Measurements from ENCODE around the gene GPR55. TPM values are rescaled to one million over a fixed set of nuclear protein-coding genes. Genes with fewer than 3 reads are reported as not detected.

The GPR55 gene
- total RNA-seq, 1 experiment from 2014 or later = not detected

DNA sequence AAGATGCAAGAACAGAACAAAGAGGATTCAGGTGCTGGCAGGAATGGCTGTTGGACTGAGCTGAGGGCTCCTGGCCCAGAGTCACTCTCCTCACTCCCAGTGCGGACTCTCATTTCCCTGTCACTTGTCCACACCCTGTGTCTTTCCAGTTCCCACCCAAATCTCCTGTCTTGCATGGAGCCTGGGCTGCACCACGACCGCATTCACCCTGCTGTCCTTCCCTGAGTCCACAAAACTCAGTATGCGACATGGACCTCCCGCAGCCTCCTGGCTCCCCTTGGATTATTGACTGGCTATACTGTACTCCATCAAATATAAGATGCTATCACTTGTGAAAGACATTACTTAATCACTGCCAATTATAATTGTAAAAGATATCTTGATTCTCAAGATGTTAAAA is 62.8 kb downstream of the GPR55 start:
- TF ChIP-seq, protein P1, sequence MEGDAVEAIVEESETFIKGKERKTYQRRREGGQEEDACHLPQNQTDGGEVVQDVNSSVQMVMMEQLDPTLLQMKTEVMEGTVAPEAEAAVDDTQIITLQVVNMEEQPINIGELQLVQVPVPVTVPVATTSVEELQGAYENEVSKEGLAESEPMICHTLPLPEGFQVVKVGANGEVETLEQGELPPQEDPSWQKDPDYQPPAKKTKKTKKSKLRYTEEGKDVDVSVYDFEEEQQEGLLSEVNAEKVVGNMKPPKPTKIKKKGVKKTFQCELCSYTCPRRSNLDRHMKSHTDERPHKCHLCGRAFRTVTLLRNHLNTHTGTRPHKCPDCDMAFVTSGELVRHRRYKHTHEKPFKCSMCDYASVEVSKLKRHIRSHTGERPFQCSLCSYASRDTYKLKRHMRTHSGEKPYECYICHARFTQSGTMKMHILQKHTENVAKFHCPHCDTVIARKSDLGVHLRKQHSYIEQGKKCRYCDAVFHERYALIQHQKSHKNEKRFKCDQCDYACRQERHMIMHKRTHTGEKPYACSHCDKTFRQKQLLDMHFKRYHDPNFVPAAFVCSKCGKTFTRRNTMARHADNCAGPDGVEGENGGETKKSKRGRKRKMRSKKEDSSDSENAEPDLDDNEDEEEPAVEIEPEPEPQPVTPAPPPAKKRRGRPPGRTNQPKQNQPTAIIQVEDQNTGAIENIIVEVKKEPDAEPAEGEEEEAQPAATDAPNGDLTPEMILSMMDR (IDR thresholded peaks at IDR 0.05; ENCODE audit: insufficient read depth in 1 of 2, low read depth in 1 of 2, low read length in 1 of 2, severe bottlenecking in 1 of 2, unreplicated experiment in 1 of 2) = no peak
- Histone ChIP-seq H3K9me3 (no peaks in the 10 kb centered on the region), H3K27me3 (replicated peaks; ENCODE audit: control insufficient read depth, insufficient read depth, low read length) (no peaks in the 10 kb centered on the region), H3K4me1 (0 out of 2 replicates have a peak, but pooled peaks cover 4% of the 10 kb centered on the region), H3K4me3 (ENCODE audit: low read depth, low read length) (no peak overlapping the region), H3K36me3 (ENCODE audit: control insufficient read depth, insufficient read depth, low read length) (no peaks in the 10 kb centered on the region)
- DNase-seq = no peak
- peaks cover 7% of the 10 kb centered on the region for H3K4me1 Mint-ChIP-seq (ENCODE audit: low read depth, unreplicated experiment)
- POLR2A ChIA-PET = no interaction called here
- no peak overlapping the region for H3K4me3 Mint-ChIP-seq (ENCODE audit: unreplicated experiment)
- no peaks in the 10 kb centered on the region for H3K36me3 Mint-ChIP-seq (ENCODE audit: insufficient read depth, unreplicated experiment)
- H3K9me3 Mint-ChIP-seq (ENCODE audit: unreplicated experiment) = no peaks in the 10 kb centered on the region
- no peak overlapping the region for H3K27ac Mint-ChIP-seq (ENCODE audit: unreplicated experiment)
- intact Hi-C loops (cut with micrococcal nuclease; ENCODE audit: unreplicated experiment) = no loop called here
- BruUV-seq (replicated peaks) = no TSS peak
- H3K27me3 Mint-ChIP-seq (ENCODE audit: insufficient read depth, unreplicated experiment) = peaks cover 4% of the 10 kb centered on the region
- CTCF ChIA-PET = interaction anchor here (0.7 kb wide), 1 partner anchor 38 kb away, joined by 3 read pairs; no protein-coding TSS in a partner anchor

GRCh38 chr2:230861552-230862255 is 63.3 kb downstream of the GPR55 start:
- intact Hi-C loops (cut with micrococcal nuclease; ENCODE audit: unreplicated experiment) = no loop called here
- POLR2A ChIA-PET = no interaction called here
- no TSS peak for BruUV-seq (replicated peaks)

More at GRCh38 chr2:230861552-230862255, 63.3 kb downstream of the GPR55 start:
- H3K27ac Mint-ChIP-seq (ENCODE audit: unreplicated experiment) = no peak overlapping the region
- Histone ChIP-seq H3K36me3 (ENCODE audit: control insufficient read depth, insufficient read depth, low read length) (no peaks in the 10 kb centered on the region), H3K4me3 (ENCODE audit: low read depth, low read length) (no peak overlapping the region), H3K27me3 (replicated peaks; ENCODE audit: control insufficient read depth, insufficient read depth, low read length) (no peaks in the 10 kb centered on the region), H3K9me3 (no peaks in the 10 kb centered on the region), H3K4me1 (0 out of 2 replicates have a peak, but pooled peaks cover 4% of the 10 kb centered on the region)
- DNase-seq = no peak
- TF ChIP-seq, protein P1 (IDR thresholded peaks at IDR 0.05; ENCODE audit: insufficient read depth in 1 of 2, low read depth in 1 of 2, low read length in 1 of 2, severe bottlenecking in 1 of 2, unreplicated experiment in 1 of 2) = no peak
- CTCF ChIA-PET = interaction anchor here (0.7 kb wide), 1 partner anchor 37 kb away, joined by 3 read pairs; no protein-coding TSS in a partner anchor
- H3K9me3 Mint-ChIP-seq (ENCODE audit: unreplicated experiment) = no peaks in the 10 kb centered on the region
- H3K36me3 Mint-ChIP-seq (ENCODE audit: insufficient read depth, unreplicated experiment) = no peaks in the 10 kb centered on the region
- peaks cover 7% of the 10 kb centered on the region for H3K4me1 Mint-ChIP-seq (ENCODE audit: low read depth, unreplicated experiment)
- peaks cover 4% of the 10 kb centered on the region for H3K27me3 Mint-ChIP-seq (ENCODE audit: insufficient read depth, unreplicated experiment)
- H3K4me3 Mint-ChIP-seq (ENCODE audit: unreplicated experiment) = no peak overlapping the region

Other genes starting within 250 kb of the GPR55 start
- gene CAB39, start 212.4 kb downstream of the GPR55 start, total RNA-seq (2022) = 33.2 and 40.4 TPM in 2 replicates
- 135 and 136 TPM in 2 replicates for gene ITM2C, start 60.3 kb downstream of the GPR55 start, total RNA-seq (2022)
- not detected in 2 replicates for gene SPATA3, start 70.9 kb upstream of the GPR55 start, total RNA-seq (2022)
- 90.5 and 105 TPM in 2 replicates for gene C2orf72, start 112.3 kb upstream of the GPR55 start, total RNA-seq (2022)
- 120 and 126 TPM in 2 replicates for gene PSMD1, start 131.6 kb upstream of the GPR55 start, total RNA-seq (2022)
- not detected in 2 replicates for gene HTR2B, start 199.8 kb upstream of the GPR55 start, total RNA-seq (2022)